Panc1 (cell line): ENCODE data around the gene HMCN2.

Source experiments
- CTCF ChIP-seq: fragments of 450-650 bp; IDR thresholded peaks from 2 replicates; pipeline ENCODE4 v1.5.1; 2017; ENCODE audit warnings: mild to moderate bottlenecking
- POLR2AphosphoS5 ChIP-seq: IDR thresholded peaks from 2 replicates; pipeline ENCODE4 v1.6.1; 2012; ENCODE audit warnings: mild to moderate bottlenecking, low read depth, low read length, moderate library complexity
- REST ChIP-seq, 2 experiments: IDR thresholded peaks; 2 replicates each; pipeline ENCODE4 v1.6.1; 2011 to 2012; ENCODE audit warnings: low read depth in 2 of 2, control low read depth in 1 of 2, low read length in 1 of 2, mild to moderate bottlenecking in 1 of 2, moderate library complexity in 1 of 2; ENCODE audit not compliant: insufficient read depth in 1 of 2
- SIN3A ChIP-seq: IDR thresholded peaks from 2 replicates; pipeline ENCODE4 v1.6.1; 2012; ENCODE audit warnings: low read depth, mild to moderate bottlenecking, low read length, moderate library complexity, borderline replicate concordance; ENCODE audit not compliant: insufficient read depth
- TCF7L2 ChIP-seq: IDR thresholded peaks from 2 replicates; pipeline ENCODE4 v1.6.1; 2011; ENCODE audit warnings: mild to moderate bottlenecking, low read depth, low read length, inconsistent platforms

GRCh38 chr9:130423272-130423671 lies 157.7 kb downstream of the HMCN2 start:
- TF ChIP-seq CTCF: no peak
- no peak for TF ChIP-seq REST (IDR thresholded peaks at IDR 0.05; ENCODE audit: insufficient read depth in 1 of 2, low read depth in 2 of 2, low read length in 1 of 2)
- no peak for TF ChIP-seq POLR2AphosphoS5
- no peak for TF ChIP-seq SIN3A
- TF ChIP-seq TCF7L2: no peak
